Measurements from ENCODE around the gene BMPR1A. TPM values are rescaled to one million over a fixed set of nuclear protein-coding genes. Genes with fewer than 3 reads are reported as not detected.

Gene BMPR1A
- total and polyA plus RNA-seq, 9 of the 15 experiments (the other 6 are each of a cell fraction or from before 2014, with no cell fraction given) = 1.6 to 17.5 (median 9.1) TPM

GRCh38 chr10:86755740-86756510 is 494 bp upstream of the BMPR1A start (continued):
- TF ChIP-seq NR0B1 (IDR thresholded peaks at IDR 0.05; ENCODE audit: partially characterized antibody) = no peak
- TF ChIP-seq CEBPB (tag; IDR thresholded peaks at IDR 0.05) = no peak
- peak; percentile 62 for TF ChIP-seq KDM5B (IDR thresholded peaks at IDR 0.05; ENCODE audit: insufficient replicate concordance, low read depth, low read length)
- no peak for TF ChIP-seq CREB1 (IDR thresholded peaks at IDR 0.05)
- TF ChIP-seq CREB1 (CRISPR knock-in tag; IDR thresholded peaks at IDR 0.05) = peak; percentile 31; the same call in 1 of the 2 replicates
- 0 out of 2 replicates have a peak, but pooled peaks have one; percentile 18 for TF ChIP-seq MITF (IDR thresholded peaks at IDR 0.05)
- TF ChIP-seq TGIF2 (CRISPR knock-in tag; IDR thresholded peaks at IDR 0.05) = no peak
- TF ChIP-seq MECOM (CRISPR knock-in tag; IDR thresholded peaks at IDR 0.05) = no peak
- no peak for TF ChIP-seq BRD9 (IDR thresholded peaks at IDR 0.05; ENCODE audit: low read depth, partially characterized antibody)
- TF ChIP-seq DACH1 (IDR thresholded peaks at IDR 0.05; ENCODE audit: partially characterized antibody) = peak; percentile 21

All from K562 (cell line).